ENCODE measurements around the gene HEXIM1.

DNA sequence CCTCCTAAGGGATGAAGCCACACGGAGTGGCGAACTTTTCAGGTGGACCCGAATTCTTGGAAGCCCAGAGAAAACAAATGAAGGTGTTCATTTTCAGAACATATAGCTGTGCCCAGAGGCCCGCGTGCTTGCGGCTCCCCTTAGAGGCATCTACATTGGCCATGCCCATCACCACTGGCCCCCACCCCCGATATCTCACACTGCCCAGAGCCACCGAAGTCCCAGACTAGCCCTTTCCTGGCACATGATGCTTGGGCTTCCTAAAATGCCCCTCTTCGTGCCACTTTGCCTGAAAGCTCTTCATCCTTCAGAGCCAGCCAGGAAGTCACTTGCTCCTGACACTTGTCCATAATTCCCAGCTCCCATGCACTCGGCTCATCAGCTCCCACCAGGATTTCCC, 2.1 kb upstream of the HEXIM1 start:
- TF ChIP-seq POLR2A (IDR thresholded peaks at IDR 0.05; ENCODE audit: low read depth, low read length) (no peak), SPI1 (IDR thresholded peaks at IDR 0.05; ENCODE audit: low read depth, low read length) (no peak), POLR2AphosphoS5 (IDR thresholded peaks at IDR 0.05; ENCODE audit: low read depth, low read length) (no peak), TAF1 (IDR thresholded peaks at IDR 0.05; ENCODE audit: low read depth, low read length) (no peak)

Data from GM12891 (cell line).